HG03196 (cell line): Measurements from ENCODE around the gene MED25.

Experiments used
- ATAC-seq: cut with Tn5 transposase; IDR thresholded peaks from one replicate; pipeline ENCODE4 v1.9.1; 2021; ENCODE audit not compliant: unreplicated experiment

MED25 gene

DNA sequence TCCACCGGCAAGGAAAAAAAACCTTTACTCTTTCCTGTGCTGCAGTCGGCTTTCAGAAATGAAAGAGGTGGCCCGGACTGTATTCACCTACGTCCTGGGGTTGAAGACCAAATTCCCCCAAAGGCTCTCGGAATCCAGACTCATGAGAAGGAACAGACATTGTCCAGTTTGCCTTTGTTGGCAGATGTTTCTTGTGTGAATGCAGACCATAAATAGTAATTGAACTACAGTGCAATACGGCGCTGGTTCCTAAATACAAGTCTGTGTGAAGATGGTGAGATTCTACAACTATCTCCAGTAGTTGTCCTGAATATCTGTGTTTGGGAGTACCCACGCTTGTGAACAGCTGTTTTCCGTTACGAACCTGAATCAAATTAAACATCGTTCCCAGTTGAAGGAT, 21.6 kb downstream of the MED25 start:
- no peak for ATAC-seq

GRCh38 chr19:49840321-49840720, 22.2 kb downstream of the MED25 start:
- no peak for ATAC-seq

DNA sequence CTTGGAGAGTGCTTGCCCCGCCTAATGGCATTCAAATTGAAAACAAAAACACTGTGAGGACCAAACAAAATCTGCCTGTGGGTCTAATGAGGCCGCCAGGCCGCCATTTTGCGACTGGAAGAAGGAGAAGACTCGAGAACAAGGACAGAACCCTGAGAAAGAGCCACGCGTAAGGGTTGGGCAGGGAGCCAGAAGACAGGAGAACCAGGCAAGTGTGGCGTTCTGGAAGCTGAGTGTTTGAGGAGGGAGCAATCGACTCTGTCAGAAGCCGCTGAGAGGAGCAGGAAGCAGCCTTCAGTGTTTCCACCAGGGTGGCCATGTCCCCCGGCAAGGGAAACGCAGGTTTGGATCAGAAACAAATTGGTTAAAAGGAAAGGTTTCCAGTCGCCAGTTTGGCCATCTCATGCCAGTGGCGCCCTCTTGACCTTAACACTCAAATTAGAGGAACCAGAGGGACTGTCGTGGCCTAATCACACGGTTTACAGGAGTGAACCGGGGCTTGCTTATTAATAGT, 22.7 kb downstream of the MED25 start:
- no peak for ATAC-seq

DNA sequence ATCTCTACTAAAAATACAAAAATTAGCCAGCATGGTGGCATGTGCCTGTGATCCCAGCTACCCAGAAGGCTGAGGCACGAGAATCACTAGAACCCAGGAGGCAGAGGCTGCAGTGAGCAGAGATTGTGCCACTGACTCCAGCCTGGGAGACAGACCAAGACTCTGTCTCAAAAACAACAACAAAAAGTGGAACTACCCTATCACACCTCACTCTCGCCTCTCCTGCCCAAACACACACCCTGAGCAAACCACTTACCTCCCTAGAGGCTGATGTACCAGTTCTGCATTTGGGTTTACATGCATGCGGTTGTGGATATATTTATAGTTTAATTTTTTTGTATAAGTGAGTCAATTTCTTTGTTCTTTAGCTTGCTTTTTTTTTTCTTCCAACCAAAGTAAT, 25.2 kb downstream of the MED25 start:
- no peak for ATAC-seq

DNA sequence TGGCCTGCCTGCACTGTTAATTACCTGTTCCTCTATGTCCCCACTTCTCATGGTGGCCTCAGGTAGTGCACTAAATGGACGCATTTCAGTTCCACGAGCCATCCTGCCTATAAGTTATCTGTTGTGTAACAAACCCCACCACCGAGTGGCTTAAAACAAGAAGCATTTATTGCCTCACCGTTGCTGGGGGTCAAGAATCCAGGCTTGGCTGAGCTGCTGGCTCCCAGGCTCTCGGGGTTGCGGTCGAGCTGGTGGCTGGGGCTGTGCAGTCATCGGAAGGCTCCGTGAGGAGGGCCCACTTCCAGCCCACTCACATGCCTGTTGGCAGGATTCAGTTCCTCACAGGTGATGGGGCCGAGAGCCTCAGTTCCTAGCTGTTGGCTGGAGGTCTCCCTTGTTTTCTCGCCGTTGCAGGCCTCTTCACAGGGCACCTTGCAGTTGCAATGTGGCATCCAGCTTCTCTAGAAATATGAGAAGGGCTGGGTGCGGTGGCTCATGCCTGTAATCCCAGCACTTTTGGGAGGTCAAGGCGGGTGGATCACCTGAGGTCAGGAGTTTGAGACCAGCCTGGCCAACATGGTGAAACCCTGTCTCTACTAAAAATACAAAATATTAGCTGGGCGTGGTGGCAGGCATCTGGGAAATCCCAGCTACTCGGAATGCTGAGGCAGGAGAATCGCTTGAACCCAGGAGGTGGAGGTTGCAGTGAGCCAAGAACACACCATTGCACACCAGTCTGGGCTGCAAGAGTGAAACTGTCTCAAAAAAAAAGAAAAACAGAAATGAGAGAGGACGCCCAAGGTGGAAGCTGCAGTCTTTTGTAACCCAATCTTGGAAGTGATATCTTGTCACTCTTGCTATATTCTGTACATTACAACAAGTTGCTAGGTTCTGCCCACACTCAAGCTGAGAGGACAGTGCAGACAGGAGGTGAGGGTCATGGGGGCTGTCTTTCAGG, 26.3 kb downstream of the MED25 start:
- ATAC-seq = no peak

DNA sequence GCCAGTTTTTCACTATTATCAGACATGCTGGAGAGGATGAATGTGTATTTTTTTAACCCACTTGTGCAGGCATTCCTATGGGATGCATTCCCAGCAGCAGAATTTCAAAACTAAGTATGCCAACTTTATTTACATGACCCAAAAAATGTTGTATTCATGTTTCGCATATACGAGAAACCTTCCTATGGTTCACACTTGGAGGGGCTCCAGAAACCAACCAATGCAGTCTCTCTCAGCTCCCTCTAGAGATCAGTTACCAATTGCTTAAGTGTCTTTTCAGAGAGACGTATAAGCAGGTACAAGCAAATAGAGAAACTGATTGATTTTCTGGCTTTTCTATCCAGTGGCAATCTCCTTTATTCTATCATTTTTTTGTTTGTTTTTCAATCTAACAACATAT, 27.3 kb downstream of the MED25 start:
- no peak for ATAC-seq

DNA sequence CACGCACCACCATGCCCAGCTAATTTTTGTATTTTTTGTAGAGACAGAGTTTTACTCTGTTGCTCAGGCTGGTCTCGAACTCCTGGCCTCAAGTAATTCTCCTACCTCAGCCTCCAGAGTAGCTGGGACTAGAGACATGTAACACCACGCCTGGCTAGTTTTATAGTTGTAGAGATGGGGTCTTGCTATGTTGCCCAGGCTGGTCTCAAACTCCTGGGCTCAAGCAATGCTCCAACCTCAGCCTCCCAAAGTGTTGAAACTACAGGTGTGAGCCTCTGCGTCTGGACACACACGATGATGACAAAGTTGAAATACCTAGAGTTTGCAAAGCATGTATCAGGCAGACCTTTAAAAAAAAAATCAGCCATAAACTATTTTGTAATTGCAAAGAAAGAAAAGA, 28.3 kb downstream of the MED25 start:
- no peak for ATAC-seq

- ATAC-seq = no peak
Observed at GRCh38 chr19:49847731-49848696, 29.9 kb downstream of the MED25 start.

DNA sequence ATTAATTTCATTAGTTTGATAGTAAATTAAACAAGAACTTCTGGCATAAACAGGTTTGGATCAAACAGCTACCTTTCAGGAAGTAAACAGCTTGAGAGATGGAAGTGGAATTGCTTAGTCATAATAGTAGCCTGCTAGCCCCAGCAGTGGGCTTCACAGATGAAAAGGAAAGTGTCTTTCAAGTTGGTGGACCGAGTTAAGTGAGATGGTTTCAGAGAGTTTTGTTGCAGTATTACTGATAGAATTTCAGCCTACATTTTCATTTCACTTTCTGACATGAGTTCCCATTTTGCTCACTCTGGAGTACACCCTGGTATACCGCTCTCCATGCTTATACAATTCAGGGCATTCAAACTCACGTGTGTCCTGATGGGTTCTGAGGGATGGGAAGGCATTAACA, 30.8 kb downstream of the MED25 start:
- ATAC-seq = no peak

DNA sequence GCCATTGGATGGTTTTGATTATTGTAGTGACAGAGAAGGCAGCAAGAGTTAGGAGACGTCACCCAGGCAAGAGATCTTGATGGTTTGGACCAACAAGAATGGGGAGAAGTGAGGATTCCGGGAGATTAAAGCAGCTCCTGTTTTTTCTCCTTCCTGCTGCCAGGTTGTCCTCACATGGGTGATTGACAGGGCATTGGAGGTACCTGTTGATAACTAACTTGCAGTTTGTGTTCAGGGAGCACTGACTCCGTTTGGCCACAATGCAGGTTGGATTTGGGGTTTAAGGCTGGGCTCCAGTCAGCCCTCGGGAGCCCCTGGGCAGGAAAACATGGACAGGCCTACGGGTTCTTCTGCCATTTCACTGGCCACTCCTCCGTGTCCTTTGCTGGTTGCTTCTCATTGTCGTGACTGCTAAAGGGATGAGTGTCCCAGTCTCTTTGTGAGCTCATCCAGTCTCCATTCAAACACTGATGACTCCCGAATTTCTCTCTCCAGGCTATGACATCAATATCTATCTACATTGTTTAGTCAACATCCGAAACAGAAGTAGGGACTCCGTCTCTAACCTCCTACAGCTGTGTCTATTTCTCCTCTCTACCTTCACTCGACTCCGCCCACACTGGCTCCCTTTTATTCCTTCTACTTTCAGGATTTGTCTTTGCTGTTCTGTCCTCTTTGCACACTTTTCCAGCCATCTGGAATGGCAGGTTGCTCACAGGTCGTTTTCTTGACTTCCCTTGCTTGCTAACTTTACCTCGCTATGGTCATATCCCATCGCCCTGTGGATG, 31.5 kb downstream of the MED25 start:
- no peak for ATAC-seq

DNA sequence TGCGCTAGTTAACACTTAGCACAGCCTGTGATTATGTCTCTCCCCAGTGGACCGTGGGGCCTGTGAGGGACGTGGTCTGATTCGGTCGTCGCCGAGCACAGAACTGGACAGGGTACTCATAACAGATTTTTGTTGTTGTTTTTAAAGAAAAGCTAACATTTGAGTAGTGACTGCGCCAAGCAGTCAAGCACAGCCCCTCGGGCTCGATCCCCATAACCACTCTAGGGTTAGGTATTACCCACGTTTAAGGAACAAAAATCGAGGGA, 32.1 kb downstream of the MED25 start:
- peak; percentile 9 for ATAC-seq

DNA sequence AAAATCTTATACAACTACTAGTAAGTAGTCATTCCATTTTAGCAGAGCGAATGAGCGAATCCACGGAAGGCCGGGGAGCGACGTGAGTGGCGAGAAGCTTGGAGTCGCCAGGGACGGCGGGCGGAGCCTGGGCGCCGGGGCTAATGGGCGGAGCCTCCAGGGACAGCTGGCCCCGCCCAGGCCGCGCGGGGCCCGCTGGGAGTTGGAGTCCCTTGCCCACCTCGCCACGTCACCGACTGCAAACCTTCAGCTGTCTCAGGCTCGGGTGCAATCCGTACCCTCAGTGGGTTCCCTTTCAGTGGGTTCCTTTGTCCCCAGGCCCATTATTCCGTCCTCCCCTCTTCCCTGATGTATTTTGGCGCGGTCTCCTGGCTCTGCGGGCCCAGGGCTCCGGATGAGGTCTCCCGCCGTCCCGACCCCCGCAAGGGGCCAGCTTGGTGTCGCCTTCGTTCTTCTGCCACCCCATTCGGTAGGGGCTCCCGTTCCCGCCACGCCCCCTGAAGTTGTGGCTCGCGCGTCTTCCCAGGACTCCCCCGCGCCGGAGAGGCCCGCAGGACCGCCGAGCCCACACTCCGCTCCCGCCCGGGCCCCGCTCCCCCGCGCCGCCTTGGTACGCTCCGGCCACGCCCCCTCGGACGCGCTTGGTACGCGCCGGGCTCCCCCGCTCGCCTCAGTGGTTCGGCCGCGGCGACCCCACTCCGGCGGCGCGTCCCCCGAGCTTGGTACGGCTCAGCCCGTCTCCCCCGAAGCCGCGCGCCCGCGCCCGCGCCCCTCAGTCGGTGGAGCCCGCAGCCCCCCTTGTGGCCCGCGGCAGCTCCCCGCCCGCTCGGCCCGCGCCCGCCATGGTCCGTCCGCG, 32.6 kb downstream of the MED25 start, which contains the start of gene PTOV1:
PTOV1 (plus strand) TSS at position 673 of the 856 bp plus-strand sequence.
- peak; percentile 69 for ATAC-seq

DNA sequence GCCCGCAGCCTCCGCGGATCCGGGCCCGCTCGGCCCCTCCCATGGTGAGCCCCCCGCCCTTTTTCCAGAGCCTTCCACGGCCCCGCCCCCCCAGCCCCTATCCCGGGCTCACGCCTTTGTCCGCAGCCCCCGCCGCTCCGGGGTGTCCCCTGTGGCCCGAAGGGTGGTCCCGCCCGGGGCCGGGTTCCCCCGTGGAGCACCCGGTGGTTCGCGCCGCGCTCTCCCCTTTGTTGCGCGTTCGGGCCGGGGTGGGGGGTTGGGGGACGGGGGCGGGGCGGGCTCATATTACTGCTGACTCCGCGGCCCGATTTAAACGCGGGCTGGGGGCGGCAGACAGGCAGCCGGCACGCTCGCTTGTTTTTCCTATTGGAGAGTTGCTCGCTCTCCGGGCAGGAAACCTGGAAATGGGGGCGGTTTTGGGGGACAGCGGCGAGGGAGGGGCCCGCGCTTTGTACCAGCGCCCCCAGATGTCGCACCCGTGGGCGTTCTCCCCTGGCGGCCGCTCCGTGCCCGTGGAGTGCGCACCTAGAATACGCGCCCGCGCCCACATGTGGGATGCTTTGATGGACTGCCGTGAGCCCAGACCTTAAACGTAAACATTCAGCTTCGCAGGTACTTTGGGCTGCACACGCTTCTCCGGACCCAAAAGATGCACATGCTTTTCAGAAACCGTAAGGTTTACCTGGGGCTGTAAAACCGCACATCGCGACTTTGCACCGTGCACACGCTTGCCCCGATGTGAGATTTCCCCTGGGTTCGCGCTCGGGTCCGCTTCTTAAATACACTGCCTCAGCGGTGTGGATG, 33.6 kb downstream of the MED25 start:
- peak; percentile 9 for ATAC-seq

DNA sequence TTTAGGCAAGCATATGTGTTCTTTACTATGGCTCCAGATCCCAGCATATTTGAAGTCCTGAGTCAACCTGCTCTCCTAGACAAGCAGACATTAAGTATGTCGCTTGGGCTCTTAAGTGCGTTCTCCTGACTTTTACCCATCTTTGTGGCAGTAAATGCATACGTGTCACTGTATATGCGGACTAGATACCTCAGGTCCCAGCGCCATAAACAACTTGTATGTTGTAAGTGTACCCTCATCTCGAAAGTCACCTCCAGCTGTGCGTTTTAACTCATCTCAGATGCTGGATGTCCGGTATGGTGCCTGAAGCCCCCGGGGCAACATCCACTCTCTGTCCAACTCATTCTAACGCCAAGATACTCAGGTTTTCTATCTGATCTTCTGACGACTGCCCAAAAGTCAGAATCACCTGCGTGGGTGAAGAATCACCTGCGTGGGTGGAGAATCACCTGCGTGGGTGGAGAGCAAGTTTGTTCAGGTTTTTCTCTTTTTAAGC, 34.6 kb downstream of the MED25 start:
- no peak for ATAC-seq

GRCh38 chr19:49853852-49854377, 35.8 kb downstream of the MED25 start:
- no peak for ATAC-seq

GRCh38 chr19:49854378-49855263, 36.5 kb downstream of the MED25 start:
- no peak for ATAC-seq

- no peak for ATAC-seq
Observed at GRCh38 chr19:49855277-49855675, 37.2 kb downstream of the MED25 start.
